ENCODE data around the gene CFL1.

DNA sequence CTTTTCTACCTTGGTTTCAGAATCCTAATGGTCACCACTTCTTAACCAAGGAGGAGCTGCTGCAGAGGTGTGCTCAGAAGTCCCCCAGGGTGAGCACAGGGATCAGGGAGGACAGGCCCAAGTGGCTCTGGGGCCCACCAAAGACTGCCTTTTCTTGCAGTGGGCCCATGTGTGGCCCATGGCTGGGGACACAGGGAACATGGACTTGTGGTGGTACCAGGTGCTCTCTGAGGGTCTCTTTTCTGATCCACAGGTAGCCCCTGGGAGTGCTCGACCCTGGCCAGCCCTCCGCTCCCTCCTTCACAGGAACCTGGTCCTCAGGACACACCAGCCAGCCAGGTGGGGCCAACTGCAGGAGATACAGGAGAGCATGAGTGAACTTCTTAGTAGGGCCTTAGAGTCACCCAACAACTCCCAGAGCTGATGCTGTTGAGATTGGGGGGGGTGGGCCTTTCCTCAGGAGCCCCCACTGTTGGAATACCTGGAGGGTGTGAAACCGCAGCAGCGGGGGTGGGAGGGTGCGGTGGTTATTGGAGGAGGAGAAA lies 4.3 kb upstream of the CFL1 start:
- TF ChIP-seq, protein P1, sequence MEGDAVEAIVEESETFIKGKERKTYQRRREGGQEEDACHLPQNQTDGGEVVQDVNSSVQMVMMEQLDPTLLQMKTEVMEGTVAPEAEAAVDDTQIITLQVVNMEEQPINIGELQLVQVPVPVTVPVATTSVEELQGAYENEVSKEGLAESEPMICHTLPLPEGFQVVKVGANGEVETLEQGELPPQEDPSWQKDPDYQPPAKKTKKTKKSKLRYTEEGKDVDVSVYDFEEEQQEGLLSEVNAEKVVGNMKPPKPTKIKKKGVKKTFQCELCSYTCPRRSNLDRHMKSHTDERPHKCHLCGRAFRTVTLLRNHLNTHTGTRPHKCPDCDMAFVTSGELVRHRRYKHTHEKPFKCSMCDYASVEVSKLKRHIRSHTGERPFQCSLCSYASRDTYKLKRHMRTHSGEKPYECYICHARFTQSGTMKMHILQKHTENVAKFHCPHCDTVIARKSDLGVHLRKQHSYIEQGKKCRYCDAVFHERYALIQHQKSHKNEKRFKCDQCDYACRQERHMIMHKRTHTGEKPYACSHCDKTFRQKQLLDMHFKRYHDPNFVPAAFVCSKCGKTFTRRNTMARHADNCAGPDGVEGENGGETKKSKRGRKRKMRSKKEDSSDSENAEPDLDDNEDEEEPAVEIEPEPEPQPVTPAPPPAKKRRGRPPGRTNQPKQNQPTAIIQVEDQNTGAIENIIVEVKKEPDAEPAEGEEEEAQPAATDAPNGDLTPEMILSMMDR (IDR thresholded peaks at IDR 0.05; ENCODE audit: low read depth, low read length) = no peak
- TF ChIP-seq EZH2phosphoT487 (IDR thresholded peaks at IDR 0.05; ENCODE audit: low read depth) = no peak
